Panc1 (cell line): ENCODE results near the gene SPAG5. TPM values are rescaled to one million over a fixed set of nuclear protein-coding genes. Genes with fewer than 3 reads are reported as not detected.

ENCODE experiments used
- ATAC-seq: fragments of 200-7000 bp; cut with Tn5 transposase; 2 replicates; pipeline ENCODE4 v1.9.1; 2020; ENCODE audit warnings: mild to moderate bottlenecking, moderate library complexity
- BruUV-seq: library from RNA; stranded (reverse); fragments of 400-500 nt; replicated peaks from 2 replicates; lab custom pipeline; 2021; lab: Mats Ljungman, UMichigan
- CTCF ChIA-PET: fragments of 300-600 bp; sonication (Branson Sonifier 250); formaldehyde crosslinking; loops from one replicate; lab custom pipeline; 2022; ENCODE audit warnings: antibody characterized with exemption; lab: Charles Lee
- POLR2A ChIA-PET: fragments of 300-600 bp; sonication (Branson Sonifier 250); formaldehyde crosslinking; loops from one replicate; lab custom pipeline; 2022; ENCODE audit warnings: antibody characterized with exemption; lab: Charles Lee
- DNase-seq: peaks from one replicate; pipeline ENCODE4 v3.0.0-alpha.2; 2010; ENCODE audit warnings: low read depth, low spot score
- H3K27ac ChIP-seq: 2 replicates; pipeline ENCODE4 v1.5.1; 2011; ENCODE audit warnings: mild to moderate bottlenecking, low read length, inconsistent platforms
- H3K27me3 ChIP-seq: fragments of 200-500 bp; sonication (Bioruptor generic); 2 replicates; pipeline ENCODE4 v1.6.0; 2014; ENCODE audit warnings: low read length, inconsistent platforms; ENCODE audit not compliant: control insufficient read depth, insufficient read depth
- H3K36me3 ChIP-seq: fragments of 200-500 bp; sonication (Bioruptor generic); 2 replicates; pipeline ENCODE4 v1.5.1; 2014; ENCODE audit warnings: inconsistent platforms, mild to moderate bottlenecking, low read length, moderate library complexity; ENCODE audit not compliant: control insufficient read depth, insufficient read depth
- H3K4me1 ChIP-seq: 2 replicates; pipeline ENCODE4 v1.5.1; 2011; ENCODE audit warnings: inconsistent platforms, mild to moderate bottlenecking, low read length, moderate library complexity; ENCODE audit not compliant: control insufficient read depth, insufficient read depth
- H3K4me3 ChIP-seq, 2 experiments: 2 replicates each; pipeline ENCODE4 v1.5.1; 2011 to 2012; ENCODE audit warnings: low read depth in 2 of 2, low read length in 2 of 2, mild to moderate bottlenecking in 2 of 2, inconsistent platforms in 1 of 2, moderate library complexity in 1 of 2
- H3K9me3 ChIP-seq: fragments of 200-500 bp; sonication (Bioruptor generic); 2 replicates; pipeline ENCODE4 v1.5.1; 2014; ENCODE audit warnings: low read depth, mild to moderate bottlenecking, inconsistent platforms, low read length, moderate library complexity; ENCODE audit not compliant: control insufficient read depth, insufficient read depth
- CTCF ChIP-seq: fragments of 450-650 bp; IDR thresholded peaks from 2 replicates; pipeline ENCODE4 v1.5.1; 2017; ENCODE audit warnings: mild to moderate bottlenecking
- POLR2AphosphoS5 ChIP-seq: IDR thresholded peaks from 2 replicates; pipeline ENCODE4 v1.6.1; 2012; ENCODE audit warnings: mild to moderate bottlenecking, low read depth, low read length, moderate library complexity
- REST ChIP-seq, 2 experiments: IDR thresholded peaks; 2 replicates each; pipeline ENCODE4 v1.6.1; 2011 to 2012; ENCODE audit warnings: low read depth in 2 of 2, control low read depth in 1 of 2, low read length in 1 of 2, mild to moderate bottlenecking in 1 of 2, moderate library complexity in 1 of 2; ENCODE audit not compliant: insufficient read depth in 1 of 2
- SIN3A ChIP-seq: IDR thresholded peaks from 2 replicates; pipeline ENCODE4 v1.6.1; 2012; ENCODE audit warnings: low read depth, mild to moderate bottlenecking, low read length, moderate library complexity, borderline replicate concordance; ENCODE audit not compliant: insufficient read depth
- TCF7L2 ChIP-seq: IDR thresholded peaks from 2 replicates; pipeline ENCODE4 v1.6.1; 2011; ENCODE audit warnings: mild to moderate bottlenecking, low read depth, low read length, inconsistent platforms
- in situ Hi-C: cut with HindIII; loops from 2 replicates; pipeline ENCODE4 v1.10.0; 2016; ENCODE audit warnings: low sequenced_read_pairs, low pct_unique_long_range_greater_than_20kb
- intact Hi-C: fragments of 100-400 bp; cut with micrococcal nuclease; formaldehyde crosslinking; loops from one replicate; pipeline ENCODE4 v1.10.0; 2022; ENCODE audit not compliant: unreplicated experiment
- total RNA-seq: library from RNA; stranded (reverse); gene quantifications from one replicate; pipeline ENCODE4 v1.2.1, GENCODE V29; 2021; ENCODE audit not compliant: unreplicated experiment

Gene SPAG5
- total RNA-seq, 1 experiment from 2014 or later = 152 TPM

GRCh38 chr17:28578246-28579195 is 20.3 kb downstream of the SPAG5 start:
- POLR2A ChIA-PET = interaction anchor here (0.5 to 0.6 kb wide), 2 partner anchors 71 to 75 kb away, joined by 5 to 8 read pairs; no protein-coding TSS in a partner anchor
- no peak for DNase-seq
- in situ Hi-C loops = no loop called here
- ATAC-seq = no peak
- CTCF ChIA-PET = interaction anchor here (0.6 kb wide), 1 partner anchor 10 kb away, joined by 6 read pairs; no protein-coding TSS in a partner anchor
- intact Hi-C loops = no loop called here
- no peaks in the 10 kb centered on the region for H3K9me3 ChIP-seq
- BruUV-seq = no TSS peak
- peaks cover 14% of the 10 kb centered on the region for H3K36me3 ChIP-seq
- no peak for TF ChIP-seq REST (IDR thresholded peaks at IDR 0.05; ENCODE audit: insufficient read depth in 1 of 2, low read depth in 2 of 2, low read length in 1 of 2)
- TF ChIP-seq CTCF = no peak
- no peak for TF ChIP-seq TCF7L2
- TF ChIP-seq POLR2AphosphoS5 = no peak
- no peak for TF ChIP-seq SIN3A
- no peak overlapping the region for H3K4me3 ChIP-seq
- H3K4me1 ChIP-seq = peaks cover 5% of the 10 kb centered on the region; the same call in 1 of the 2 replicates
- no peaks in the 10 kb centered on the region for H3K27me3 ChIP-seq
- no peak overlapping the region for H3K27ac ChIP-seq

GRCh38 chr17:28577466-28577824 is 21.4 kb downstream of the SPAG5 start:
- DNase-seq (no peak), ATAC-seq (no peak)
- BruUV-seq = no TSS peak
- Histone ChIP-seq H3K4me3 (no peak overlapping the region), H3K36me3 (peaks cover 4% of the 10 kb centered on the region), H3K27me3 (no peaks in the 10 kb centered on the region), H3K27ac (peak overlapping the region; percentile 44; the same call in 1 of the 2 replicates), H3K9me3 (no peaks in the 10 kb centered on the region), H3K4me1 (peaks cover 6% of the 10 kb centered on the region)
- in situ Hi-C loops = no loop called here
- CTCF ChIA-PET = no interaction called here
- intact Hi-C loops = no loop called here
- POLR2A ChIA-PET = interaction anchor here (0.9 kb wide), 1 partner anchor 142 kb away, joined by 4 read pairs; the partner anchor contains the start of gene RPL23A
- TF ChIP-seq REST (IDR thresholded peaks at IDR 0.05; ENCODE audit: insufficient read depth in 1 of 2, low read depth in 2 of 2, low read length in 1 of 2) (no peak), CTCF (no peak), SIN3A (no peak), TCF7L2 (no peak), POLR2AphosphoS5 (no peak)
